ENCODE measurements around the gene CCNY.

The CCNY gene

DNA sequence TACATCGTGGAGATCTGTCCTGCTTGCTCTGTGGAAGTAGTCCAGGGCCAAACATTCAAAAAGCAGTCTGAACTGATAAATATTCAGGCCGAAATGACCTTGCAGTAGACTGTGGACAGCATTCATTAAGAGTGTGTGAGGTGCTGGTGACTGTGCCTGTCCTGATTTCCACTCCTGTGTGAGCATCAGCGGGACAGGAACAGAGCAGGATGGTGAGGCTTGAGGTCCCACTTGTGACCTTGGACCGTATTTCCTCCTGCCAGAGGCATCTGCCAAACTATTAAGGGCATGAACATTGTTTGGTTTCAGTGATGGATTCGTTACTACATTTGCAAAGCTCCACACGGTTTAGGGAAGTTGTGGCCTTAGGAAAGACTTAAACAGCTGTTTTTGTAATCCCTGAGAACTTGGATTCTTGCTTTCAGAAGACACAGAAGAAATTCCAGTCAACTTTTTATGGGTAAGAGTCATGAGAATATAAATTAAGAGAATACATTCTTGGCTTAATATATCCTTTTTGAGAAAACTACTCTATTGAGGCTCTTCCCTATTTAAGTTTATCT is 32.8 kb downstream of the CCNY start:
- H3K9me3 ChIP-seq: no peaks in the 10 kb centered on the region
- no peaks in the 10 kb centered on the region for H3K27me3 ChIP-seq
- H3K36me3 ChIP-seq: no peaks in the 10 kb centered on the region
- H3K4me1 ChIP-seq (ENCODE audit: control insufficient read depth in 1 of 2, insufficient read depth in 1 of 2, low read depth in 1 of 2, low read length in 1 of 2): peaks cover 43 to 55% of the 10 kb centered on the region in 2 experiments
- TF ChIP-seq, protein P1, sequence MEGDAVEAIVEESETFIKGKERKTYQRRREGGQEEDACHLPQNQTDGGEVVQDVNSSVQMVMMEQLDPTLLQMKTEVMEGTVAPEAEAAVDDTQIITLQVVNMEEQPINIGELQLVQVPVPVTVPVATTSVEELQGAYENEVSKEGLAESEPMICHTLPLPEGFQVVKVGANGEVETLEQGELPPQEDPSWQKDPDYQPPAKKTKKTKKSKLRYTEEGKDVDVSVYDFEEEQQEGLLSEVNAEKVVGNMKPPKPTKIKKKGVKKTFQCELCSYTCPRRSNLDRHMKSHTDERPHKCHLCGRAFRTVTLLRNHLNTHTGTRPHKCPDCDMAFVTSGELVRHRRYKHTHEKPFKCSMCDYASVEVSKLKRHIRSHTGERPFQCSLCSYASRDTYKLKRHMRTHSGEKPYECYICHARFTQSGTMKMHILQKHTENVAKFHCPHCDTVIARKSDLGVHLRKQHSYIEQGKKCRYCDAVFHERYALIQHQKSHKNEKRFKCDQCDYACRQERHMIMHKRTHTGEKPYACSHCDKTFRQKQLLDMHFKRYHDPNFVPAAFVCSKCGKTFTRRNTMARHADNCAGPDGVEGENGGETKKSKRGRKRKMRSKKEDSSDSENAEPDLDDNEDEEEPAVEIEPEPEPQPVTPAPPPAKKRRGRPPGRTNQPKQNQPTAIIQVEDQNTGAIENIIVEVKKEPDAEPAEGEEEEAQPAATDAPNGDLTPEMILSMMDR (IDR thresholded peaks at IDR 0.05): no peak
- H3K27ac ChIP-seq: peak overlapping the region; percentile 71
- H3K4me3 ChIP-seq (ENCODE audit: low read depth in 1 of 2, low read length in 1 of 2): peak overlapping the region in 1 of 2 experiments; percentile 5

DNA sequence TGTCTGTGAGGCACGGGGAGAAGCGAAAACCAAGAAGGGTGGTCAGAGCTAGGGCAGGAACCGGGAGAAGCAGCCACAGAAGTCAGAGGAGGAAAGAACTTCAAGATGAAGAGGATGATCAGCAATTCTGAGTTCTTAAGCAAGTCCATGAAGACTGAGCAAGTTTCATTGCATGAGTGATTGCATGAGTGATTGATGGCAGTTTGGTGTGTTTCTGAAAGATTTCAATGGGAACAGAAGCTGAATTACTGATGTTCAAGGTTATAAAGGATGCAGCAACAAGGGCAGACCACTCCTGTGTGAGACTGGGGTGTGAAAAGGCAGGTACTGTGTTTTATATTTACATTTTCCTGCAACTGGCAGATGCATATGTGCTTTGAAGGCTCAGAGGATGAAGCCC is 35.4 kb downstream of the CCNY start:
- no peaks in the 10 kb centered on the region for H3K27me3 ChIP-seq
- H3K4me1 ChIP-seq (ENCODE audit: control insufficient read depth in 1 of 2, insufficient read depth in 1 of 2, low read depth in 1 of 2, low read length in 1 of 2): peaks cover 63 to 80% of the 10 kb centered on the region in 2 experiments
- no peaks in the 10 kb centered on the region for H3K36me3 ChIP-seq
- TF ChIP-seq, protein P1 (IDR thresholded peaks at IDR 0.05): no peak
- H3K4me3 ChIP-seq (ENCODE audit: low read depth in 1 of 2, low read length in 1 of 2): no peak overlapping the region
- H3K9me3 ChIP-seq: no peaks in the 10 kb centered on the region
- H3K27ac ChIP-seq: peak overlapping the region; percentile 64

DNA sequence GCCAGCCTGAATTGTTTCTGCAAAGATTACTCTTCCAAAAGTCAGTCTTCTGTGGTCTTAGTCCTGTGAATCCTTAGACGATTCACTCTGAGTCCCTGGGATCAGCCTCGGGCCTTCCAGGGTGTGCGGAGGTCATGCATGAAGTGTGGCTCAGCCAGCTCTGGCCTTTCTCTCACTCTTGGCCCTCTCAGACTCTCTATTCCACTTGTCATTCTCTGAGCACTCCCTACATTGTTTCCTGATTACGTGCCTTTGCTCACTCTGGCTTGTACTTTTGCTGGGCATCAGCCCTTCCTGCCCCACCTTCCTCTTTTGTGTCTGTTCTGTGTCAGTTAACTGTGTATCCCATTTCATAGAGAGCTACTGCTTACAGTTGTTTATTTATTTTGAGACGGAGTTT is 36.0 kb downstream of the CCNY start:
- Histone ChIP-seq H3K9me3 (no peaks in the 10 kb centered on the region), H3K27me3 (no peaks in the 10 kb centered on the region), H3K36me3 (no peaks in the 10 kb centered on the region), H3K27ac (peak overlapping the region; percentile 64), H3K4me1 (ENCODE audit: control insufficient read depth in 1 of 2, insufficient read depth in 1 of 2, low read depth in 1 of 2, low read length in 1 of 2) (peaks cover 67 to 86% of the 10 kb centered on the region in 2 experiments), H3K4me3 (ENCODE audit: low read depth in 1 of 2, low read length in 1 of 2) (no peak overlapping the region)
- TF ChIP-seq, protein P1 (IDR thresholded peaks at IDR 0.05): no peak

DNA sequence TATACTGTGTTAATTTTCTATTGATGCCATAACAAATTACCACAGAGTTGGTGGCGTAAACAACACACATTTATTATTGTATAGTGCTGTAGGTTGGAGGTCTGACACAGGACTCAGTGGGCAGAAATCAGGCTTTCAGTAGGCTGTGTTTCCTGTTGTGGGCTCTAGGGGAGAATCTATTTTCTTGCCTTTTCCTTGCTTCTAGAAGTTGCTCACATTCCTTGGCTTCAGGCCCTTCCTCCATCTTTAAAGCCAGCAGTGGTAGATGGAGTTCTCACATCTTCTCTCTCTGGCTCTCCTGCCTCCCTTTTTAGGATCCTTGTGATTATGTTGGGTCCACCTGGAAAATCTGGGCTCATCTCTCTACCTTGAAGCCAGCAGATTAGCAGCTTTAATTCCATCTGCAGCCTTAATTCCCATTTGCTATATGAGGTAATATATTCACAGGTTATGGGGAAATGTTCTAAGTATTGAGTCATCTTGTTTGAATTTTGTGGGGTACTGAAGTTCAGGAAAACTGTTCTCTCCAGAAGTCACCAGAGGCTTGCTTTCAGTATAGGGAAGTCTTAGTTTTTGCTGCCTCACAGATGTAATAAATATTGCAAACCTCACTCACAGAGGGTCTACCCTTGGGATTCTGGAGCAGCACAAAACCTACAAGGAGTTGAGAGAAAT is 38.9 kb downstream of the CCNY start:
- H3K4me3 ChIP-seq (ENCODE audit: low read depth in 1 of 2, low read length in 1 of 2): no peak overlapping the region
- no peaks in the 10 kb centered on the region for H3K36me3 ChIP-seq
- H3K27me3 ChIP-seq: no peaks in the 10 kb centered on the region
- peak overlapping the region; percentile 58 for H3K27ac ChIP-seq
- no peaks in the 10 kb centered on the region for H3K9me3 ChIP-seq
- TF ChIP-seq, protein P1 (IDR thresholded peaks at IDR 0.05): no peak
- peaks cover 57 to 82% of the 10 kb centered on the region in 2 experiments for H3K4me1 ChIP-seq (ENCODE audit: control insufficient read depth in 1 of 2, insufficient read depth in 1 of 2, low read depth in 1 of 2, low read length in 1 of 2)

DNA sequence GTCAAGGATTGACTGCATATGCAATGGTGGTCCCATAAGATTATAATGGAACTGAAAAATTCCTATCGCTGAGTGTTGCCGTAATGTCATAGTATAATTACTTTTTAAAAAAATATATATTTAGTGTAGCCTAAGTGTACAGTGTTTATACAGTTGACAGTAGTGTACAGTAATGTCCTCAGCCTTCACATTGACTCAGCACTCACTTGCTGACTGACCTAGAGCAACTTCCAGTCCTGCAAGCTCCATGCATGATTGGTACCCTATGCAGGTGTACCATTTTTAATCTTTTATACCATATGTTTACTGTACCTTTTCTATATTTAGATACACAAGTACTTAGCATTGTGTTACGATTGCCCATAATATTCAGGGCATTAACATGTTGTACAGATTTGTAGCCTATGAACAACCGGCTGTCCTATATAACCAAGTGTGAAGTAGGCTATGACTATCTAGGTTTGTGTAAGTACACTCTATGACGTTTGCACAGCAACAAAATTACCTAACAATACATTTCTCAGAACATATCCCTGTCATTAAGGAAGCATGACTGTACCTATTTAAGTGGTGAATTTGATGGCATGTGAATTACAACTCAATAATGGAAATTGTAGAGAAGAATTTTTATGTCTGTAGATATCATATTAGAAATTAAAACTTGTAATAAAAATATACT is 40.9 kb downstream of the CCNY start:
- H3K4me1 ChIP-seq (ENCODE audit: control insufficient read depth in 1 of 2, insufficient read depth in 1 of 2, low read depth in 1 of 2, low read length in 1 of 2): peaks cover 42 to 66% of the 10 kb centered on the region in 2 experiments
- H3K27me3 ChIP-seq: no peaks in the 10 kb centered on the region
- no peak overlapping the region for H3K4me3 ChIP-seq (ENCODE audit: low read depth in 1 of 2, low read length in 1 of 2)
- H3K9me3 ChIP-seq: no peaks in the 10 kb centered on the region
- no peak overlapping the region for H3K27ac ChIP-seq
- no peaks in the 10 kb centered on the region for H3K36me3 ChIP-seq
- TF ChIP-seq, protein P1 (IDR thresholded peaks at IDR 0.05): no peak

Data from neutrophil (primary cell).